SIG-M5 (cell line): ENCODE data around the gene MDC1.
A peak's percentile ranks its signal among the peaks of the same experiment; 100 is the strongest.
"Not testable (repeated sequence)": the region's sequence is repeated elsewhere in the genome, so short reads cannot be mapped to it uniquely, and the experiment has no call there.

Experiments
- DNase-seq: peaks from one replicate; lab custom pipeline; 2025; lab: John Stamatoyannopoulos, UW

The MDC1 gene

GRCh38 chr6:30717129-30717844 is at the start of gene MDC1:
Gene MDC1 (minus strand): TSS chr6:30717281. CDS start chr6:30715175, 2,106 bp downstream.
- peak; percentile 100 for DNase-seq

- no peak for DNase-seq
Observed at GRCh38 chr6:30766461-30767157, 49.5 kb upstream of the MDC1 start.

GRCh38 chr6:30765495-30765894 is 48.4 kb upstream of the MDC1 start:
- DNase-seq: not testable (repeated sequence)

GRCh38 chr6:30764490-30765043 is 47.5 kb upstream of the MDC1 start:
- DNase-seq: not testable (repeated sequence)

- no peak for DNase-seq
Observed at GRCh38 chr6:30763618-30764489, 46.8 kb upstream of the MDC1 start.

- no peak for DNase-seq
Observed at GRCh38 chr6:30763155-30763617, 46.1 kb upstream of the MDC1 start.

- no peak for DNase-seq
Observed at GRCh38 chr6:30761791-30762429, 44.8 kb upstream of the MDC1 start.

GRCh38 chr6:30760549-30760948 is 43.5 kb upstream of the MDC1 start:
- DNase-seq: no peak

- no peak for DNase-seq
Observed at GRCh38 chr6:30759575-30760239, 42.6 kb upstream of the MDC1 start.

- DNase-seq: no peak
Observed at GRCh38 chr6:30757261-30757904, 40.3 kb upstream of the MDC1 start.

GRCh38 chr6:30756405-30757003 is 39.4 kb upstream of the MDC1 start:
- DNase-seq: not testable (repeated sequence)

- DNase-seq: no peak
Observed at GRCh38 chr6:30754631-30755030, 37.5 kb upstream of the MDC1 start.

GRCh38 chr6:30752157-30752927 is 35.3 kb upstream of the MDC1 start:
- DNase-seq: no peak

GRCh38 chr6:30750379-30750668 is 33.2 kb upstream of the MDC1 start:
- DNase-seq: no peak

GRCh38 chr6:30749554-30750378 is 32.7 kb upstream of the MDC1 start:
- no peak for DNase-seq

GRCh38 chr6:30748851-30749540 is 31.9 kb upstream of the MDC1 start:
- DNase-seq: no peak

- no peak for DNase-seq
Observed at GRCh38 chr6:30747902-30748769, 31.1 kb upstream of the MDC1 start.
